ENCODE measurements around the gene DCTN1. TPM values are rescaled to one million over a fixed set of nuclear protein-coding genes. Genes with fewer than 3 reads are reported as not detected.

DCTN1 gene
- total RNA-seq, 1 experiment from 2014 or later: 139 TPM

GRCh38 chr2:74391209-74391579, 11.1 kb upstream of the DCTN1 start:
- Mint-ChIP-seq H3K9me3 (ENCODE audit: unreplicated experiment) (no peaks in the 10 kb centered on the region), H3K4me3 (ENCODE audit: unreplicated experiment) (peak overlapping the region; percentile 81), H3K27ac (ENCODE audit: unreplicated experiment) (peak overlapping the region; percentile 92), H3K36me3 (ENCODE audit: insufficient read depth, unreplicated experiment) (no peaks in the 10 kb centered on the region), H3K4me1 (ENCODE audit: low read depth, unreplicated experiment) (peaks cover 6% of the 10 kb centered on the region), H3K27me3 (ENCODE audit: insufficient read depth, unreplicated experiment) (peaks cover 3% of the 10 kb centered on the region)
- Histone ChIP-seq H3K36me3 (ENCODE audit: control insufficient read depth, insufficient read depth, low read length) (no peaks in the 10 kb centered on the region; the same call in 1 of the 2 replicates), H3K4me3 (ENCODE audit: low read depth, low read length) (peak overlapping the region; percentile 77), H3K27me3 (replicated peaks; ENCODE audit: control insufficient read depth, insufficient read depth, low read length) (no peaks in the 10 kb centered on the region), H3K4me1 (peaks cover 7% of the 10 kb centered on the region; the same call in 1 of the 2 replicates), H3K9me3 (no peaks in the 10 kb centered on the region)
- TF ChIP-seq, protein P1, sequence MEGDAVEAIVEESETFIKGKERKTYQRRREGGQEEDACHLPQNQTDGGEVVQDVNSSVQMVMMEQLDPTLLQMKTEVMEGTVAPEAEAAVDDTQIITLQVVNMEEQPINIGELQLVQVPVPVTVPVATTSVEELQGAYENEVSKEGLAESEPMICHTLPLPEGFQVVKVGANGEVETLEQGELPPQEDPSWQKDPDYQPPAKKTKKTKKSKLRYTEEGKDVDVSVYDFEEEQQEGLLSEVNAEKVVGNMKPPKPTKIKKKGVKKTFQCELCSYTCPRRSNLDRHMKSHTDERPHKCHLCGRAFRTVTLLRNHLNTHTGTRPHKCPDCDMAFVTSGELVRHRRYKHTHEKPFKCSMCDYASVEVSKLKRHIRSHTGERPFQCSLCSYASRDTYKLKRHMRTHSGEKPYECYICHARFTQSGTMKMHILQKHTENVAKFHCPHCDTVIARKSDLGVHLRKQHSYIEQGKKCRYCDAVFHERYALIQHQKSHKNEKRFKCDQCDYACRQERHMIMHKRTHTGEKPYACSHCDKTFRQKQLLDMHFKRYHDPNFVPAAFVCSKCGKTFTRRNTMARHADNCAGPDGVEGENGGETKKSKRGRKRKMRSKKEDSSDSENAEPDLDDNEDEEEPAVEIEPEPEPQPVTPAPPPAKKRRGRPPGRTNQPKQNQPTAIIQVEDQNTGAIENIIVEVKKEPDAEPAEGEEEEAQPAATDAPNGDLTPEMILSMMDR (IDR thresholded peaks at IDR 0.05; ENCODE audit: insufficient read depth in 1 of 2, low read depth in 1 of 2, low read length in 1 of 2, severe bottlenecking in 1 of 2, unreplicated experiment in 1 of 2): no peak
- DNase-seq: no peak
- ChIA-PET CTCF (interaction anchor here (0.6 to 2.0 kb wide), 21 partner anchors 9 to 1134 kb away, joined by 3 to 17 read pairs (median 4); partner anchors contain the start of genes C2orf81, DCTN1, MOB1A and WBP1), POLR2A (interaction anchor here (0.6 to 1.3 kb wide), 4 partner anchors 8 to 113 kb away, joined by 3 to 7 read pairs (median 6); no protein-coding TSS in a partner anchor)
- BruUV-seq (replicated peaks): no TSS peak
- intact Hi-C loops (cut with micrococcal nuclease; ENCODE audit: unreplicated experiment): loop anchor here (5.0 kb wide), 1 partner anchor 139 kb away; no protein-coding TSS in a partner anchor

- Mint-ChIP-seq H3K27me3 (ENCODE audit: insufficient read depth, unreplicated experiment) (peaks cover 3% of the 10 kb centered on the region), H3K27ac (ENCODE audit: unreplicated experiment) (no peak overlapping the region), H3K4me1 (ENCODE audit: low read depth, unreplicated experiment) (peaks cover 6% of the 10 kb centered on the region), H3K36me3 (ENCODE audit: insufficient read depth, unreplicated experiment) (no peaks in the 10 kb centered on the region), H3K4me3 (ENCODE audit: unreplicated experiment) (peak overlapping the region; percentile 81), H3K9me3 (ENCODE audit: unreplicated experiment) (no peaks in the 10 kb centered on the region)
- CTCF ChIA-PET: interaction anchor here (1.0 to 1.8 kb wide), 5 partner anchors 9 to 68 kb away, joined by 3 to 17 read pairs (median 7); partner anchors contain the start of gene WBP1
- H3K36me3 ChIP-seq (ENCODE audit: control insufficient read depth, insufficient read depth, low read length): no peaks in the 10 kb centered on the region; the same call in 1 of the 2 replicates
- no peak for DNase-seq
- TSS peak; percentile 37 for BruUV-seq (replicated peaks)
- peaks cover 7% of the 10 kb centered on the region; the same call in 1 of the 2 replicates for H3K4me1 ChIP-seq
- no peaks in the 10 kb centered on the region for H3K9me3 ChIP-seq
- peak overlapping the region; percentile 77 for H3K4me3 ChIP-seq (ENCODE audit: low read depth, low read length)
- TF ChIP-seq, protein P1 (IDR thresholded peaks at IDR 0.05; ENCODE audit: insufficient read depth in 1 of 2, low read depth in 1 of 2, low read length in 1 of 2, severe bottlenecking in 1 of 2, unreplicated experiment in 1 of 2): no peak
- H3K27me3 ChIP-seq (replicated peaks; ENCODE audit: control insufficient read depth, insufficient read depth, low read length): no peaks in the 10 kb centered on the region
- POLR2A ChIA-PET: interaction anchor here (0.6 to 1.3 kb wide), 2 partner anchors 50 to 112 kb away, joined by 3 to 5 read pairs; no protein-coding TSS in a partner anchor
- intact Hi-C loops (cut with micrococcal nuclease; ENCODE audit: unreplicated experiment): loop anchor here (5.0 kb wide), 1 partner anchor 138 kb away; no protein-coding TSS in a partner anchor
These were observed 10.5 kb upstream of the DCTN1 start for GRCh38 chr2:74390606-74391005.

DNA sequence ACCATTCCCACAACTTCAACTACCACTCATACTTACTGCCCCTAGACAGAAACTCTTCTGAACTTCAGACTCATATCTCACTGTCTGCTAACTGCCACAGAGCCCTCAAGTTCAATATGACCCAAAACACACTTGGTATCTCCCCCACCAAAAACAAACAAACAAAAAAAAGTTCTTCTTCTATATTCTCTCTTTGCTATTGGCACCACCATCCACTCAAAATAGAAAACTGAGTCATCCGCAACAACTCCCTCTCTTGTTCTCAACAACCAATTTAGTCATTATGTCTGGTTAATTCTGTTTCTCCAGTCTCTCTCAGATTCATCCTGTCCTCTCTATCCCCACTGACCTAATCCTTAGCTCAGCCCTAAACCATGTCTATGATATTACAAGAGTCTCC, 7.2 kb upstream of the DCTN1 start:
- ChIA-PET CTCF (interaction anchor here (0.7 kb wide), 1 partner anchor 12 kb away, joined by 3 read pairs; no protein-coding TSS in a partner anchor), POLR2A (no interaction called here)
- no TSS peak for BruUV-seq (replicated peaks)
- H3K27ac Mint-ChIP-seq (ENCODE audit: unreplicated experiment): no peak overlapping the region
- no peaks in the 10 kb centered on the region for H3K9me3 Mint-ChIP-seq (ENCODE audit: unreplicated experiment)
- Histone ChIP-seq H3K4me1 (peaks cover 10% of the 10 kb centered on the region), H3K9me3 (no peaks in the 10 kb centered on the region), H3K4me3 (ENCODE audit: low read depth, low read length) (no peak overlapping the region), H3K36me3 (ENCODE audit: control insufficient read depth, insufficient read depth, low read length) (no peaks in the 10 kb centered on the region; the same call in 1 of the 2 replicates), H3K27me3 (replicated peaks; ENCODE audit: control insufficient read depth, insufficient read depth, low read length) (no peaks in the 10 kb centered on the region)
- peaks cover 5% of the 10 kb centered on the region for H3K36me3 Mint-ChIP-seq (ENCODE audit: insufficient read depth, unreplicated experiment)
- DNase-seq: no peak
- no peak overlapping the region for H3K4me3 Mint-ChIP-seq (ENCODE audit: unreplicated experiment)
- intact Hi-C loops (cut with micrococcal nuclease; ENCODE audit: unreplicated experiment): no loop called here
- no peaks in the 10 kb centered on the region for H3K27me3 Mint-ChIP-seq (ENCODE audit: insufficient read depth, unreplicated experiment)
- no peaks in the 10 kb centered on the region for H3K4me1 Mint-ChIP-seq (ENCODE audit: low read depth, unreplicated experiment)
- TF ChIP-seq, protein P1 (IDR thresholded peaks at IDR 0.05; ENCODE audit: insufficient read depth in 1 of 2, low read depth in 1 of 2, low read length in 1 of 2, severe bottlenecking in 1 of 2, unreplicated experiment in 1 of 2): no peak

Data from Caco-2 (cell line).